NT2/D1 (cell line): ENCODE results near the gene SPEM1.

Source experiments
- DNase-seq: peaks from one replicate; pipeline ENCODE4 v3.0.0-alpha.2; 2011; ENCODE audit warnings: low read depth, low spot score
- H3K27me3 ChIP-seq: 2 replicates; pipeline ENCODE4 v1.6.0; 2011; ENCODE audit warnings: mild to moderate bottlenecking; ENCODE audit not compliant: insufficient read length, insufficient read depth
- H3K36me3 ChIP-seq: 2 replicates; pipeline ENCODE4 v1.6.1; 2011; ENCODE audit warnings: mild to moderate bottlenecking, low read length, mixed read lengths; ENCODE audit not compliant: insufficient read depth, insufficient read length
- H3K4me1 ChIP-seq: 2 replicates; pipeline ENCODE4 v1.5.1; 2011; ENCODE audit not compliant: insufficient read depth, insufficient read length
- H3K4me3 ChIP-seq: 2 replicates; pipeline ENCODE4 v1.5.1; 2011; ENCODE audit warnings: low read depth; ENCODE audit not compliant: insufficient read length
- H3K9ac ChIP-seq: 2 replicates; pipeline ENCODE4 v1.6.0; 2011; ENCODE audit warnings: low read depth; ENCODE audit not compliant: insufficient read length
- H3K9me3 ChIP-seq: 2 replicates; pipeline ENCODE4 v1.5.1; 2011; ENCODE audit warnings: mild to moderate bottlenecking, low read length; ENCODE audit not compliant: insufficient read depth
- SUZ12 ChIP-seq: IDR thresholded peaks from 2 replicates; pipeline ENCODE4 v1.6.1; 2011; ENCODE audit not compliant: insufficient read length, insufficient read depth; ENCODE audit errors: extremely low read depth
- YY1 ChIP-seq: IDR thresholded peaks from 2 replicates; pipeline ENCODE4 v1.6.1; 2011; ENCODE audit not compliant: insufficient read length, insufficient read depth
- ZNF274 ChIP-seq: IDR thresholded peaks from 2 replicates; pipeline ENCODE4 v1.6.1; 2011; ENCODE audit warnings: mild to moderate bottlenecking, low read depth, low read length

The SPEM1 gene

DNA sequence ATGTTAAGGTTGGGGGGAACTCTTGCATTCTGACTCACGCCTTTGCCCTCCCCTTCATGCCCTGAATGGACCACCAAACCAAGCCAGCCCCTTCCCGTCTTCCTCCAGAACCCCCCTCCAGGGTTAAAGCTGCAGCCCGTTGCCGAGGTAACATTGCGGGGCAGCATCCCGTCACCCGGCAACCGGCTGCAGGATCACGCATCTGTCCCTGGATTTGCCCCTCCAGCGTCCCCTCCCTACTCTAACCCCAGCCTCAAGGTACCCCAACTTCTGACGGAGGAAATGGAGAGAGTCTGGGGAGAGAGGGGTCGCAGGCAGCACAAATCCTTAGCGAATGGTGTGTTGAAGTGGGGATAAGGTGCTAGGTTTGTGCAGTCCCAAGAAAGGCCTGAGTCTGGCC is 13.0 kb upstream of the SPEM1 start:
- Histone ChIP-seq H3K27me3 (no peaks in the 10 kb centered on the region), H3K9me3 (no peaks in the 10 kb centered on the region), H3K4me3 (no peak overlapping the region), H3K36me3 (peaks cover 26% of the 10 kb centered on the region), H3K9ac (no peak overlapping the region), H3K4me1 (no peaks in the 10 kb centered on the region)
- TF ChIP-seq YY1, result no peak
- no peak for TF ChIP-seq SUZ12
- no peak for TF ChIP-seq ZNF274
- DNase-seq, result no peak

DNA sequence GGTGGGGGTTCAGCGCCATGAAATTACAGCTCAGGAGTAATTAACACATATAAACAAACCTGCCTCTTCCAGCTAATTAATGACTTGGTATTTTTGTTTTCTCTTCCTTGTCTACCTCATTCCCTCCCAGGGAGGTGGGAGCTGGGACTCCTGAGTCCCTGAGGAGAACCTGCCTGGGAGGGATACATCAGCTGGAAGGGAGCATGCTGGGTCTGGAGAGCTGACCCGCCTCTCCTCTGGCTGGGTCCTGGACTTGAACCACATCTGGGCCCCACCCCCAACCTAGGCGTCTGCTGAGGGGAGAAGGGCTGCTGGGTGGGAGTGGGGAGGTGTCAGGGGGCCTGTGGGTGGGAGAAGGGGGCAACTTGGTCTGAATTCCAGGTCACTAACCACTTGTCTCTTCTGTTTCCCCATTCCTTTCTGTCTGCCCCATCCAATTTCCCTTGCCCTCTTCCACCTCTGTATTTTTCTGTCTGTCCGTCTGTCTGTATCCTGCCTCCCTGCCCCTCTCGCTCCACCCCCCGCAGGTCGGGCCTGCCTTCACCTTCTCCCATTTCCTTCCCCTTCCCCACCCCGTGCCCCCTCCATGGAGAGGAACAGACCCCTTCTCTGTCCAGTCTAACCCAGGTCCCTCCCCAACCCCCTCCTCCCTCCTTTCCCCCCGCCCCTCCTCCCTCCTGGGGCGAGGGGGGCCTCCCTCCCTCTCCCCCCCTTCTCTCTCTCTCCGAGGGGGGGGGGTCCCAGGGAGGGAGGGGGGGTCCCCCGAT is 12.5 kb upstream of the SPEM1 start, which contains the start of gene NLGN2:
NLGN2 (plus strand) TSS at position 361 of the 767 bp plus-strand sequence. CDS start 411 bp downstream, outside the sequence.
- H3K9ac ChIP-seq, result no peak within 1 kb of the TSS
- H3K4me3 ChIP-seq, result no peak within 1 kb of the TSS
- H3K4me1 ChIP-seq, result no peaks in the 10 kb centered on the region
- H3K36me3 ChIP-seq, result peaks cover 26% of the 10 kb centered on the region
- TF ChIP-seq ZNF274, result no peak
- TF ChIP-seq SUZ12, result no peak
- TF ChIP-seq YY1, result no peak
- no peak for DNase-seq
- H3K9me3 ChIP-seq, result no peaks in the 10 kb centered on the region
- H3K27me3 ChIP-seq, result no peaks in the 10 kb centered on the region

DNA sequence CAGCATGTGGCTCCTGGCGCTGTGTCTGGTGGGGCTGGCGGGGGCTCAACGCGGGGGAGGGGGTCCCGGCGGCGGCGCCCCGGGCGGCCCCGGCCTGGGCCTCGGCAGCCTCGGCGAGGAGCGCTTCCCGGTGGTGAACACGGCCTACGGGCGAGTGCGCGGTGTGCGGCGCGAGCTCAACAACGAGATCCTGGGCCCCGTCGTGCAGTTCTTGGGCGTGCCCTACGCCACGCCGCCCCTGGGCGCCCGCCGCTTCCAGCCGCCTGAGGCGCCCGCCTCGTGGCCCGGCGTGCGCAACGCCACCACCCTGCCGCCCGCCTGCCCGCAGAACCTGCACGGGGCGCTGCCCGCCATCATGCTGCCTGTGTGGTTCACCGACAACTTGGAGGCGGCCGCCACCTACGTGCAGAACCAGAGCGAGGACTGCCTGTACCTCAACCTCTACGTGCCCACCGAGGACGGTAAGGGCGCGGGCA is 11.8 kb upstream of the SPEM1 start:
- Histone ChIP-seq H3K27me3 (no peaks in the 10 kb centered on the region), H3K9me3 (no peaks in the 10 kb centered on the region), H3K4me1 (peaks cover 3% of the 10 kb centered on the region), H3K9ac (no peak overlapping the region), H3K36me3 (peaks cover 26% of the 10 kb centered on the region), H3K4me3 (no peak overlapping the region)
- TF ChIP-seq ZNF274 (no peak), YY1 (no peak), SUZ12 (no peak)
- no peak for DNase-seq

DNA sequence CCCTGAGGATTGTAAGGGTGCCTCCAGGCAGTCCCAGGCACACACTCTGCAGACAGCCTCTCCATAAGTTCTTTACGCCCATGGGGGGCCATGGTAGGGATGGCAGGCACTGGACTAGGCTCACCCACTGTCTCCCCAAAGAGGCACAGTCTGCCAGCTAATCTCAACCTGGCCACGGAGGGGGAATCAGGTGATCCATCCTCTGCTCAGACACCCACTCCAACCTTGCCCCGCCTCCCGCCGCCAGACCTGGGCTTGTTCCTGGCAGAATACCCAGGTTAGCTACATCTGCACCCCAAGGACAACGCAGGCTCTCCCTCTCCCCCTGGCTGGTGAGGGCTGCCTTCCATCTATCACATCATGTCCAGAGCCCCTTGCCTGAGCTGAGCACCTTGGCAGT is 11.3 kb upstream of the SPEM1 start:
- Histone ChIP-seq H3K4me1 (peaks cover 3% of the 10 kb centered on the region), H3K9ac (no peak overlapping the region), H3K27me3 (no peaks in the 10 kb centered on the region), H3K9me3 (no peaks in the 10 kb centered on the region), H3K4me3 (no peak overlapping the region), H3K36me3 (peaks cover 26% of the 10 kb centered on the region)
- TF ChIP-seq SUZ12 (no peak), YY1 (no peak), ZNF274 (no peak)
- DNase-seq, result no peak

DNA sequence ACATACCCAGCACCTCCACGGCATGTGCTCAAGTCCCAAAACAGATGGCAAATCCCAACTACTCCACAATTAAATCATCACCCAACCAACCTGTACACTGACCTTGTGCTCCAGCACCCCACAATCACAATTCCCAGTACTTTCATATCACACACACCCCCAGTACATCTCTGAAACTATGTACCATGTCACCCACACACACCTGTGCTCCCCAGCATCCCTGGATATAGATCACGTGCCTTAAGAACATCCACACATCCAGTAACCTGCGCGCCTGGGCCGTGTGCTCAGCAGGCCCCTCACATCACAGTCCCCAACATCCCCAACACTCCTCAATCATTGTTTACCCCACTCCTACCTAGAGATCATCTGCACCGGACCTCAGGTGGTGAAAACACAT is 10.4 kb upstream of the SPEM1 start:
- H3K36me3 ChIP-seq, result peaks cover 30% of the 10 kb centered on the region
- TF ChIP-seq ZNF274 (no peak), SUZ12 (no peak), YY1 (no peak)
- H3K9me3 ChIP-seq, result no peaks in the 10 kb centered on the region
- H3K4me1 ChIP-seq, result peaks cover 3% of the 10 kb centered on the region
- H3K27me3 ChIP-seq, result no peaks in the 10 kb centered on the region
- H3K4me3 ChIP-seq, result no peak overlapping the region
- no peak overlapping the region for H3K9ac ChIP-seq
- DNase-seq, result no peak

DNA sequence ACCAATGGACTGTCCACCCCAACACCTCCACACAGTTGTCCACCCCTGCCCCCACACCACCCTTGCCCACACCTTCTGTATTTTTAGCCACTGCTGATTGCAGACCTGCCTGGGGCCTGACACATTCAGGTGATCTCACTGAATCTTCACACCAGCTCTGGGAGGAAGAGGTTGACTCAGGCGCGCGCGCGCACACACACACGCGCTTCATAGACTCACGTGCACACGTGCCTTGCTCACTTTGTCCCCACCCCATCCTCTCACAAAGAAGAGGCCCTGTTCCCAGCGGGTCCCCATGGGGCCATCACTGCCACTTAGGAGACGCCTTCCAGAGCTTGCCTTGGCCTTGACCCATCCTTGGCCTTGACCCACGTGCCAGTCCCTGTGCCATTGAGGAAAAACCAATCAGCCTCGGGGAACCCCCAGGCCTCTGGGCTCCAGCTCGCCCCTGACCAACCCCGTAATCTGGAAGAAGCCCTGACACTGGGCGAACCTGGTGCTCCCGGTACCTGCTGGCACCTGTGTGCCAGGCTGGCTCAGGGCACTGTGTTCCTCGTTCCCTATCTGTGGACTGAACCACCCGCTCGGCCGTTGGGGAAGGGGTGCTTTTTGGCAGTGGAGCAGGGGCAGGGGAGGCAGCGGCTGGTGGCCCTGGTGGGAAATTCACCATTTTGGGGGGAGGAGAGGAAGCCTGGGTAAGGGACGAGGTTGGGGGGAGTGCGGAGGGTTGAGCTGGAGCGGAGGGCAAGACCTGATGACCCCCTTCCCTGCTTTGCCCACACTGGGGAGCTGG is 9.3 kb upstream of the SPEM1 start:
- Histone ChIP-seq H3K4me1 (peaks cover 3% of the 10 kb centered on the region), H3K9me3 (no peaks in the 10 kb centered on the region), H3K27me3 (no peaks in the 10 kb centered on the region), H3K9ac (no peak overlapping the region), H3K36me3 (peaks cover 41% of the 10 kb centered on the region), H3K4me3 (no peak overlapping the region)
- TF ChIP-seq SUZ12 (no peak), YY1 (no peak), ZNF274 (no peak)
- no peak for DNase-seq

DNA sequence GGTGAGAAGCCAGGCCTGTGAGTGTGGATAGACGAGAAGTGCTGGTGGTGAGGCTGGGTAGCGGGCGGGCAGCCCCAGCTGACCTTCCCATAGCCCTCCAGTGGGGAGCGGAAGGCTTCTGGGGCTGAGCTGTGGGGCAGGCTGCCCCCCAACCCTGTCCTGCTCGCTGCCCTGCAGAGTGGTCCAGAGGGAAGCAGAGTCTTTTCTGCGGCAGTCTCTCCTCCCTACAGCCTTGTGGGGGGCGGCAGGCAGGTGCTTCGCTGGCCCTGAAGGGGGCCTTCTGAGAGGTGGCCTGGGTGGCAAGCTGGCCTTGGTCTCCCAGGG is 8.7 kb upstream of the SPEM1 start:
- no peak for TF ChIP-seq ZNF274
- no peak for TF ChIP-seq SUZ12
- TF ChIP-seq YY1, result no peak
- DNase-seq, result no peak
- Histone ChIP-seq H3K4me1 (peaks cover 3% of the 10 kb centered on the region), H3K36me3 (peaks cover 45% of the 10 kb centered on the region), H3K9ac (no peak overlapping the region), H3K27me3 (no peaks in the 10 kb centered on the region), H3K9me3 (no peaks in the 10 kb centered on the region), H3K4me3 (no peak overlapping the region)
